ENCODE results near the gene OR2F1.
"Not testable (repeated sequence)": the region's sequence is repeated elsewhere in the genome, so short reads cannot be mapped to it uniquely, and the experiment has no call there.

Gene OR2F1

DNA sequence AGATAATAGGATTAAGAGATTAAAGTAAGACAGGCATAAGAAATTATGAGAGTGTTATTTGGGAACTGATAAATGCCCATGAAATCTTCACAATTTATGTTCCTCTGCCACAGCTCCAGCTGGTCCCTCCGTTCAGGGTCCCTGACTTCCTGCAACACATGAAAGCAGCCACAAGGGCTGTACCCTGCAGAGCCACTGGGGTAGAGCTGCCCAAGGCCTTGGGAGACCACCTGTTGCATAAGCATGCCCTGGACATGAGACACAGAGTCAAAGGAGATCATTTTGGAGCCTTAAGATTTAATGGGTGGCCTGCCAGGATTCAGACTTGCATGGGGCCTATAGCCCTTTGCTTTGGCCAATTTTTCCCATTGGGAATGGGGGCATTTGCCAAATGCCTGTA, 56.2 kb downstream of the OR2F1 start:
- not testable (repeated sequence) for H3K4me3 ChIP-seq (ENCODE audit: low read length); H3K9ac ChIP-seq (ENCODE audit: low read depth, low read length); H3K27me3 ChIP-seq (ENCODE audit: control insufficient read depth, insufficient read depth, low read length); H3K4me2 ChIP-seq (ENCODE audit: low read length); H3K9me3 ChIP-seq (replicated peaks; ENCODE audit: low read length); H3K36me3 ChIP-seq (ENCODE audit: insufficient read depth, low read length); H3K4me1 ChIP-seq (ENCODE audit: control insufficient read depth, insufficient read depth, low read length)

DNA sequence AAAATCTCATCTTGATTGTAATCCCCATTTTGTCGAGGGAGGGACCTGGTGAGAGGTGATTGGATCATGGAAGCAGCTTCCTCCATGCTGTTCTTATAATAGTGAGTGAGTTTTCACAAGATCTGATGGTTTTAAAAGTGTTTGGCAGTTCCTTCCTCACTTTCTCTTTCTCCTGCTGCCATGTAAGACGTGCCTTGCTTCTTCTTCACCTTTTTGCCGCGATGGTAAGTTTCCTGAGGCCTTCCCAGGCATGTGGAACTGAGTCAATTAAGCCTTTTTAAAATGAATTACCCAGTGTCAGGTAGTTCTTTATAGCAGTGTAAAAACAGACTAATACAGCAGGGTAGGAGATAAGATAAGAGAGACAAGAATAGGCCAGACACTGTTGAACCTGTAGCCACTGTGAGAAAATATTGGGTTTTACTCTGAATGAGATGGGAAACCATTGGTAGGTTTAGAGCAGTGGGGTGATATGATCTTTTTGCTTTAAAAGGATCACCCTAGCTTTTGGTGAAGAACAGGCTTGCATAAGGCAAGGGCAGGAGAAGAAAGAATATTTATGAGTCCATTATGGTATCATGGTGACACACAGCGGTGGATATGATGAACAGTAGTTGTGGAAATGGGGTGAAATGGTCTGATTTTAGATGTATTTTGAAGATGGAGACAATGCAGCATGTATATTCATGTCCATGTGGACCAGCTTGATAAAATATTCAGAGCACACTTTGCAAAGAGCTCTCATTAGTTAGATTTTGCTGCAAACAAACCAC, 57.0 kb downstream of the OR2F1 start:
- Histone ChIP-seq H3K36me3 (ENCODE audit: insufficient read depth, low read length) (no peaks in the 10 kb centered on the region), H3K4me3 (ENCODE audit: low read length) (no peak overlapping the region), H3K4me2 (ENCODE audit: low read length) (no peak overlapping the region), H3K27me3 (ENCODE audit: control insufficient read depth, insufficient read depth, low read length) (no peaks in the 10 kb centered on the region), H3K9me3 (replicated peaks; ENCODE audit: low read length) (no peaks in the 10 kb centered on the region), H3K4me1 (ENCODE audit: control insufficient read depth, insufficient read depth, low read length) (no peaks in the 10 kb centered on the region), H3K9ac (ENCODE audit: low read depth, low read length) (no peak overlapping the region)
